ENCODE data around the gene MYO9A.
A peak's percentile ranks its signal among the peaks of the same experiment; 100 is the strongest.

The MYO9A gene

DNA sequence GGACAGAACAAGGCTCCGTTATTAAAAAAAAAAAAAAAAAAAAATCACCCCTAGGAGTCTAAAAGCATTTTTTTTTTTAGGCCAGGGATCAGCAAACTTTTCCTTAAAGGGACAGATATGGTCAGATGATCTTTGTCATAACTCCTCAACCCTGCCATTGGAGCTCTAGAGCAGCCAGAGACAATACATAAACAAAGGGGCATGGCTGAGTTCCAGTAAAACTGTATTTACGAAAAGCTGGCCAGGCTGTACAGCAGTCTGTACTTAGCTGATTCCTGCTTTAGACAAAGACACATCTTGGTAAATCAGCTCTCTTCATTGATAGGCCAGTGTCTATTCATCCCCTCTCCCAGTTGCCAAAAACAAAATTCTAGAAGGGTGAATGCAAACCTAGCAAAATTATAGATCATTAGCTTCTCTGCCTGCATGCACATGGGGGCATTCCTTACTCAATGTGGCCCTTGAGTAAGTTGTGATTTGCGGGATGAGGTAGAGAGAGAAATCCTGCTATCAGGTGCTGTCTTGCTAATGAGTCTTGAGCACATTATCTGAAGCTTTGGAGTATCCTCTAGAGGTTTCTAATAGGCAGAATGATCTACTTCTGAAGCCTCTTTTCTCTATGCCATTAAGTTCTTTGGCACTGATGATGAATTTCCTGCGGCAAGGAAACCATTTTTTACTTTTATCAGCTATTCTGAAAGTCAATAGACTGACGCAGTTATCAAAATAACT lies 35.5 kb upstream of the MYO9A start:
- peak; percentile 71 for DNase-seq (ENCODE audit: low read depth)
- H3K4me3 ChIP-seq (ENCODE audit: low read depth, low read length) = no peak overlapping the region
- TF ChIP-seq, protein P1, sequence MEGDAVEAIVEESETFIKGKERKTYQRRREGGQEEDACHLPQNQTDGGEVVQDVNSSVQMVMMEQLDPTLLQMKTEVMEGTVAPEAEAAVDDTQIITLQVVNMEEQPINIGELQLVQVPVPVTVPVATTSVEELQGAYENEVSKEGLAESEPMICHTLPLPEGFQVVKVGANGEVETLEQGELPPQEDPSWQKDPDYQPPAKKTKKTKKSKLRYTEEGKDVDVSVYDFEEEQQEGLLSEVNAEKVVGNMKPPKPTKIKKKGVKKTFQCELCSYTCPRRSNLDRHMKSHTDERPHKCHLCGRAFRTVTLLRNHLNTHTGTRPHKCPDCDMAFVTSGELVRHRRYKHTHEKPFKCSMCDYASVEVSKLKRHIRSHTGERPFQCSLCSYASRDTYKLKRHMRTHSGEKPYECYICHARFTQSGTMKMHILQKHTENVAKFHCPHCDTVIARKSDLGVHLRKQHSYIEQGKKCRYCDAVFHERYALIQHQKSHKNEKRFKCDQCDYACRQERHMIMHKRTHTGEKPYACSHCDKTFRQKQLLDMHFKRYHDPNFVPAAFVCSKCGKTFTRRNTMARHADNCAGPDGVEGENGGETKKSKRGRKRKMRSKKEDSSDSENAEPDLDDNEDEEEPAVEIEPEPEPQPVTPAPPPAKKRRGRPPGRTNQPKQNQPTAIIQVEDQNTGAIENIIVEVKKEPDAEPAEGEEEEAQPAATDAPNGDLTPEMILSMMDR (IDR thresholded peaks at IDR 0.05; ENCODE audit: control insufficient read depth, extremely low read depth, insufficient read depth) = no peak

DNA sequence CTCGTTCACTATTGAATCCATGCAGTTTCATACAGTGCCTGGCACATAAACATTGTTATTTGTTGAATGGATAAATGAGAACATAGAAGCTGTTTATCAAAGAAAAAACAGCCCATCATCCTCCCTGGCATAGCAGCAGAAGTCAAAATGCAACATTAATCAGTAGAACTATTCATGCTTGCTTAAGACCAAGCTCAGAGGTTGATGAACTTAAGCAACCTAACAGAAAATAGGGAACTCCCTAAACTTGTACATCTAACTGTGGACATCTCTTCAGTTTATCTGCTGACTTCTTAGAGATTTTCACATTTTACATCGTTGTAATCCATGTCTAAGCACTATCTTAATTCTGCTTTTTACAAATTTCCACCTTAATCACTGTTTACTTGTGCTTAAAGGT lies 29.5 kb upstream of the MYO9A start:
- TF ChIP-seq, protein P1 (IDR thresholded peaks at IDR 0.05; ENCODE audit: control insufficient read depth, extremely low read depth, insufficient read depth) = no peak
- no peak overlapping the region for H3K4me3 ChIP-seq (ENCODE audit: low read depth, low read length)
- no peak for DNase-seq (ENCODE audit: low read depth)

DNA sequence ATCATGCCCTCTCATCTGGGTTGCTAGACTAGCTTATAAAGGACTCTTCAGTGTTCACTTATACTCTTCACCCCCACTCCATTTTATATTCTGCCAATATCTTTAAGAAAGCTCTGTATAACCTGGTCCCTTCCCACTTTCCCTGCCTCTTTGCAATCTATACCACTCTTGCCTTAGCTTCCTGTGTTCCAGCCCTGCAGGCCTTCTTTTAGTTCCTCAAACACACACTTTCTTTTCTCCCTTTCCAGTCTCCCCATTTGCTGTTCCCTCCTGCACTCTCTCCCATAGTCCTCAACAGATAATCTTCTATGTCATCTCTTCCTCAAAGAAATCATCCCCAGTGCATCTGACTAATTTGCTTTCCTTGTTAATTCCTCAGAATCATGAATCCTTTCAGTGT lies 29.0 kb upstream of the MYO9A start:
- TF ChIP-seq, protein P1 (IDR thresholded peaks at IDR 0.05; ENCODE audit: control insufficient read depth, extremely low read depth, insufficient read depth) = no peak
- no peak overlapping the region for H3K4me3 ChIP-seq (ENCODE audit: low read depth, low read length)
- DNase-seq (ENCODE audit: low read depth) = no peak

GRCh38 chr15:72146221-72146620 lies 28.3 kb upstream of the MYO9A start:
- TF ChIP-seq, protein P1 (IDR thresholded peaks at IDR 0.05; ENCODE audit: control insufficient read depth, extremely low read depth, insufficient read depth) = no peak
- H3K4me3 ChIP-seq (ENCODE audit: low read depth, low read length) = no peak overlapping the region
- no peak for DNase-seq (ENCODE audit: low read depth)

DNA sequence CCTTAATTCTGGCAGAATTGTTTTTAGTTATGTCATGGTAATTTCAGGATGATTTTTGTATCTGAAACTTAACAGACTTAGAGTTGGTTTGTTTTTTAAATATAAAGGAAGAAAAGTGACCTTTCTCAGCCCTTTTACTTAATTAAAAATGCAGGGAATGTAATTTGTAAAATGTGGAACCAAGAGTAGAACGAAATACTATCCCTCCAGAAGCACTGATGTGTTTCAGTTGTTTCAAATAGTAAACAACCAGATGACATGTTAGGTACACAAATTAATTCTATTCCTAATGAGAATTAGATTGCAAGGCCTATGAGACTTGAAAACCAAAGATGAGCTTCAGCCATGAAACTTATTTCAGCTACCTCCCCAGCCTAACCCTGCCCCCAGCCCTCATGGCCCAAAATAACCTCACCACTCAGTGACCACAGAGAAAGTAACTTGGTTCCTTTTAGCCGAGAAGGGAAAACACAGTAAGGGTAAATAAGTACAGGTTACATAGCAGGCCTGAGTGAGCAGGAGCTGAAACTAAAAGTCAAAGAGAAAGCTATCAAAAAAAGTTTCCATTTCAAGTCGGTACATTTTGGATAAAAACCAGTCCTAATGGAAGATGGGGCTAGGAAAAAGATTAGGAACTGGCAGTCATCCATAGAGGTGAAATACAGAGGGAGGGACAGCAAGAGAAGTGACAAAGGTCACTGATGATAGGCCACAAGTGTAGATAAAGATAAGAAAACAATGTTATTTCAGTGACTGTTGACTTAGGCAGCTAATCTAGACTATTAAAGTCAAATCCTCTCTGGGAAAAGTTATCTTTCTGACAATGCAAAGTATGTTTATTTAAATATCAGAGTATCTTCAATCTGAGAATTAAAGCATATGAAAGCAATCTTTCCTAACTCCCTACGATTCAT lies 23.5 kb upstream of the MYO9A start:
- H3K4me3 ChIP-seq (ENCODE audit: low read depth, low read length) = no peak overlapping the region
- TF ChIP-seq, protein P1 (IDR thresholded peaks at IDR 0.05; ENCODE audit: control insufficient read depth, extremely low read depth, insufficient read depth) = no peak
- DNase-seq (ENCODE audit: low read depth) = no peak

DNA sequence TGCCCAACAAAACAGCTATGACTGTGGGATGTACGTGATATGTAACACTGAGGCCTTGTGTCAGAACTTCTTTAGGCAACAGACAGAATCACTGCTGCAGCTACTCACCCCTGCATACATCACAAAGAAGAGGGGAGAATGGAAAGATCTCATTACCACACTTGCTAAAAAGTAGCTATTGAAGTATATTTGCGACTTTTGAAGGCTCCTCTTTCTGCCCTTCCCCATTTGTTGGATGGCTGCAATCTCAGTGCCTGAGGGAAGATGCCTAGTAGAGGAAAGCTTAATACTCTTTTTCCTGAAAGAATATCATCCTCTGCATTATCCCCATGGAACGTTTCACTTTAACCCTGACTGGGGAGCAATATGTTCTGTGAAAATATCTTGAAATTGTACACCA lies 22.1 kb upstream of the MYO9A start:
- DNase-seq (ENCODE audit: low read depth) = no peak
- TF ChIP-seq, protein P1 (IDR thresholded peaks at IDR 0.05; ENCODE audit: control insufficient read depth, extremely low read depth, insufficient read depth) = no peak
- H3K4me3 ChIP-seq (ENCODE audit: low read depth, low read length) = no peak overlapping the region
